GM19395 (cell line): ENCODE results near the gene LDAH.
A peak's percentile ranks its signal among the peaks of the same experiment; 100 is the strongest.
"Not testable (repeated sequence)": the region's sequence is repeated elsewhere in the genome, so short reads cannot be mapped to it uniquely, and the experiment has no call there.

Experiments
- ATAC-seq: cut with Tn5 transposase; IDR thresholded peaks from one replicate; pipeline ENCODE4 v1.9.1; 2021; ENCODE audit warnings: mild to moderate bottlenecking, moderate library complexity; ENCODE audit not compliant: unreplicated experiment

The LDAH gene

DNA sequence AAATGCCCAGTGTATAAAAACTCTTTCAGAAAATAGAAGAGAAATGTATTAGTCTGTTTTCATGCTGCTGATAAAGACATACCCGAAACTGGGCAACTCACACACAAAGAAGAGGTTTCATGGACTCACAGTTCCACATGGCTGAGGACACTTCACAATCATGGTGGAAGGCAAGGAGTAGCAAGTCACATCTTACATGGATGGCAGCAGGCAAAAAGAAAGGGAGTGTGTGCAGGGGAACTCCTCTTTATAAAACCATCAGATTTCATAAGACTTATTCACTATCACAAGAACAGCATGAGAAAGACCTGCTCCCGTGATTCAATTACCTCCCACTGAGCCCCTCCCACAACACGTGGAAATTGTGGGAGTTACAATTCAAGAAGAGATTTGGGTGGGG is 29.0 kb downstream of the LDAH start:
- ATAC-seq, result not testable (repeated sequence)

DNA sequence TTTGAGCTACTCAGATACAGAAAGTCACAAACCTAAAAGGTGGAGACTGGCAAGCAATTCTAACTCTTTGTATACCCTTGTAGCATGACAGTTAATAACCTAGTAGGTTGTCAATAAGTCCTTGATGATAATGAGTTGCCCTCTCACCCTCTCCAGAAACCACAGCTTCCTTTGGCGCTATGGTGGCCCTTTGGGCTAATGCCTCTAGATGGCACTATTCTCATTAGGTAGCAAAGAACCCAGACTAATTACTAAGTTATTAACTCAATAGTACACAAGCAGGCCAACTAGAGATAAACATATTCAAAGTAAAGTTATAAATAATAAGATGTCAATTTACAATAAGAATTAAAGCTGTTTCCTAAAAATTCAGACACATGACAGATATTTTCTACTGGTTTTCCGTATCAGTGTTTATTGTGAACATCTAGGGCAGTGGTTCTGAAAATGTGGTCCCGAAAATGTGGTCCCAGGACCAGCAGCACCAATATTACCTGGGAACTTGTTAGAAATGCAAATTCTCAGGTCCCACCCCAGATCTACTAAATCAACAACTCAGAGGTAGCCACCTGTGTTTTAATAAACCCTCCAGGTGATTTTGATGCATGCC is 41.1 kb downstream of the LDAH start:
- peak; percentile 86 for ATAC-seq

DNA sequence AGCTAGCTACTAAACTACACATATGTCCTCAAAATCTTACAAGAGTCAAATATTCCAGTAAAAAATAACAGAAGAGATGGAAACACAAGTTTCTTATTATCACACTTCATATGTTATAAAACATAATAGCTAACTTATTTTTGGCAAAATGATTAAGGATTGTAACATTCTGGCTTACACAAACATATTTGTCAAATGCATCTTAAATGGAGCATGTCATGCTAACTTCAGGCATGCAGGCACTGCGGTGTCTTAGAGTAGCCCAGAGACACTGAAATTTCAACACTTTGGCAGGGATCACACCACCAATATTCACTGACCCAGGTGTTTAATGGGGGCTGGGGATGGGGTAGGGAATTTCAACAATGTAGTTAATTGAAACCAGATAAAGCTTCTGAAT is 51.6 kb downstream of the LDAH start:
- no peak for ATAC-seq

DNA sequence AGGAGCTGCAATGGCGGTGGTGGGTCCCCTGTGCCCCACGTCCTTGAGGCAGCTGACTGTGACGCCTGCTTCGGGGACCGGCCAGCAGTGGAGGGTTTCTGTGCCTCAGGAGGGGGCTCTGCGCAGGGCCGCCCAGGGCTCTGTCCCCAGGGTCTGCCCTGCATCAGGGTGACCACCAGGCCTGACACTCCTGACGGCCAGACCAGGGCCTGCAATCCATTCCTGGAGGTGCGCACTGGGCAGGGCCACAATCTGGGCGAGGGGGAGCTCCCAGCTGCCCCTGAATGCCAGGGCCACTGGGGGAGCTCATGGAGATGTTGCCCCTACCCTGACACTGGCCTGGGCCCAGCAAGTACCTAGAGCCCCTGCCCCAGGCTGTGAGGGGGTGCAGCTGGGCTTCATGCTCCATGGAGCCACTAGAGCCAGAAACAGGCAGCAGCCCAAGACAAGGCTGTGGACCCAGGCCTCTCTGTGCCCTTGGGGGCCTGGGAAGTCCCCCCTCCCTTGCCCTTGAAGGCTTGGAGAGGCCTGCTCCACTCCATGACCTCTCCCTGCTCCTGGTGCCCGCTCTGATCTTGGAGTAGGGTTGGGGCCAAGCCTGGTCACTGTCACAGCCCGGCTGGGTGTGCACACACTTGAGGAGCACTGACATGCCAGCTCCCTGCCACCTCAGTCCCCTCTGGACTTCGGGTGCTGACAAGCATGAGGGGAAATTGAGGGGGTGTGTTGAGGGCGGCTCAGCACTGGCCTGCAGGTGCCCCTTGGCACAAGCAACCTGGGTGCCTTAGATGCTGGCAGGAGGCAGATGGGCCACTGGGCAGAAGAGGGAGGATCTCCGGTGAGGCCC is 55.9 kb downstream of the LDAH start:
- ATAC-seq, result no peak

DNA sequence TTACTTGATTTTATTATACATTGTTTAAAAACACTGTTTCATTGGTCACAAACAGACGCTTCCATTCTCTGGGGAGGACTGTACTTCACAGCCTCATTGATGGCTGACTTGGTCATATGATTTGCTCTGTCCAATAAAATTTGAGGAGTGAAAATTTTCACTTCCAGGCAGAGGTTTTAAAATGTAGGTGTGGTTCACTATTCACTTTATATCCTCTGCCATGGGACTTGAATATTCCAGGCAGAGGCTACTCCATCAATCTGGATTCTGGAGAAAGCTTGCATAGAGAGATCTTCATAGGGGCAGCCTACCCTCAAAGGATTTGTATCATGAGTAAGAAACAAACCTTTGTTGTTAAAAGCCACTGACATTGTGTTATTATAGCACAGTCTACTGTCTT is 56.7 kb downstream of the LDAH start:
- no peak for ATAC-seq

DNA sequence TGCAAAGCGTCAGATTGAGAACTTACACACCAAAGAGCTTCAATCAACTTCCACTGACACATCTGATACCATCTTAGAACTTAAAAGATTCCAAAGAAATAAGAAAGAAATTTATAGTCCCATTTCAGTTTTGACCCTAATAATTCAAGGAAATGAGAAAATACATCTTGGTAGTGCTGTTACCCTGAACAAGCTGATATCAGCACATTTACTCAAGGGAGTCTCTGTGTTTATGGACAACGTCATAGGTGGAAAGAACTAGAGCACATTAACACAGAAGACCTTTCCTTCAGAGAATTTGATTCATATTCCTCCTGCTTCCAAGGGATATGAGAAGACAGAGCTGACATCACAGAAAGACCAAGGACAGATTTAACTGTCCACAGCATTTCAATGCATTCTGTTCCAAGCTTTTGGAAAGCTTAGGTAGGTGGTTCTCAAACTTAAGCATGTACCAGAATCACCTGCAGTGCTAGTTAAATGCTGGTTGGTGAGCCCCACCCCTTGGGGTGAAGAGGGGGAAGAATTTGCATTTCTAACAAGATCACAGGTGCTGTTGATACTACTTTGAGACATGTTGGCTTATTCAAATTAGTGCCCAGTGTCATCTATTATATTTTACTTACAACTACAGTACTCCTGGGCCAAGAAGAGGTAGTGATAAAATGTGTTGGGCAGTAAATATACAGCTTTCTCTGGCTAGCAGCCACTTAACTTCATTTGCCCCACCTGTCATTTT is 59.8 kb downstream of the LDAH start:
- no peak for ATAC-seq

DNA sequence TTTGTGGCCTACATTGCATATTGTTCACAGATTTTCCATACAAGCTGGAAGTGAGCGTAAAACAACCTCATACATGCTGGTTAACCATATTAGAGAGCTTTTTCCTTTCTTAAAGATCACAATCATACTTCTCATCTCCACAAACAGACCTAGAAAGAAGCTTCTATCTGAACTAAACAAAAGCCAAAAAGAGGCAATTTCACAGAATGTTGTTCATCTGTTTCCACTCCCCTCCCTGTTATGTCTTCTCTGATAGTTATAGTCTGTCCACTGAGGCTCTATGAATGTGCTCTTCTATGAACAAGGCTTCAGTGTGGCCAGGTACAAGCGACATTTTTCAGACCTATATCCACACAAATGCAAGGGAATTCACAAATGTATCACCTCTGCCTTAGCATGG is 63.4 kb downstream of the LDAH start:
- ATAC-seq, result no peak

DNA sequence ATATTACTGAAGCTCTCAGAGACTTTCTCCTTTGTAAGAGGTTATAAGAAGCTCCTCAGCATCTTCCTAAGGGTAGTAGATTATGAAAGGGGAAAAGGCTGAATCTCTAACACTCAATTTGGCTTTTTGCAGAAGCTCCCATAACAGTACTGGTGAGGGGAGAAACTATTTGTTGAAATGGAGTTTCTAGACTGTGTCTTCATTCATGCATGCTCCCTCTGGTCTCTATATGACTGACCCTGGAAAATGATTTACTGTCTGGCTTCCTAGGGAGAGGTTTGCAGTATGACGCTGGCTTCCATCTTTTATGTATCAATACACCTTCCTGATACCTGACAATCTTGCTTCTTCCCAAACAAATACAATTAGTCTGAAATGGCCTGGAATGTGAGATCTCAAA is 63.9 kb downstream of the LDAH start:
- ATAC-seq, result peak; percentile 93

DNA sequence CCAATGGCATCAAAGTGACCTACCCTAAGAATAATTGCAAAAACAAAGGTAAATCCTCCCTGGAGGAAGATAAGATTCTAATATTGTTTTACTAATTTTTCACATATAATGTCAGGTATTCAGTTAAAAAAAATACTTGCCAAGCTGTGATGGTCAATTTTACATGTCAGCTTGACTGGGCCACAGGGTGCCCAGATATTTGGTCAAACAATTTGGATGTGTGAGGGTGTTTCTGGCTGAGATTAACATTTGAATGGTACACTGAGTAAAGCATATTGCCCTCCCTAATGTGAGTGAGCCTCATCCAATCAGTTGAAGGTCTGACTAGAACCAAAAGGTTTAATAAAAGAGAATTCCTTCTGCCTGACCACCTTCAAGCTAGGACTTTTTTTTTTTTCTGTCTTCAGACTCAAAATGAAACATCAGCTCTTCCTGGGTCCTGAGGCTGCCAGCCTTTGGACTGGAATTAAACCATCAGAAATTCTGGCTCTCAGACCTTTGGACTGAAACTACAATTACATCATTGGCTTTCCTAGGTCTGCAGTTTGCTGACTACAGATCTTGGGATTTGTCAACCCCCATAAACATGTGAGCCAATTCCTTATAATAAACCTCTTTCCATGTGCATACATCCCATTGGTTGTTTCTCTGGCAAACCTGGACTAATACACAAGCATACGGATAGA is 65.4 kb downstream of the LDAH start:
- ATAC-seq, result no peak

DNA sequence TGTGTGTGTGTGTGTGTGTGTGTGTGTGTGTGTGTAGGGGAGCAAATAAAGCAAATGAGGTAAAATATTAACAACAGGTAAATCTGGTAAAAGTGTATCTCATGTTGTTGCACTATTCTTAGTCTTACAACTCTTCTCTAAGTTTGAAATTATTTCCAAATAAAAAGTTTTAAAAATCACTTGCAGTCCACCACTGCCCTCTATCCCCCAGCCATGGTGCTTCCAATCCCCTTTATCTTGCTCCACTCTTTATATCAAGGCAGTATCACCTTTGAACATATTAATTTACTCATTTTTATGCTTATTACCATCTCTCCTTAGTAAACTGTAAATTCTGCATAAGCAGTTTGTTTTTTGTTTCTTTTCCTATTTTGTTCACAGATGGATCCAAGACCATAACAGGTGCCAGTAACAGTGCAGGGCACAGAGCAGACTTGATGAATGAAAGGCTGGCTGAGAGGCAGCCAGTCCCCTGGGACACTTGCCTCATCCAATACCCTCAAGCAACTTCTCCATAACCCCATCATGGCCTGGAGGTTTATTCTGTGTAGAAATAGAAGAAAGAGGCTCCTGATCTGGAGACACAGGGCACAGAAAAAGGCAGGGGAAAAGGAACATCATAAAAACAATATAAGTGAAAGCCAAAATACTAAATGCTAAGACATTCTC is 67.6 kb downstream of the LDAH start:
- ATAC-seq, result no peak

DNA sequence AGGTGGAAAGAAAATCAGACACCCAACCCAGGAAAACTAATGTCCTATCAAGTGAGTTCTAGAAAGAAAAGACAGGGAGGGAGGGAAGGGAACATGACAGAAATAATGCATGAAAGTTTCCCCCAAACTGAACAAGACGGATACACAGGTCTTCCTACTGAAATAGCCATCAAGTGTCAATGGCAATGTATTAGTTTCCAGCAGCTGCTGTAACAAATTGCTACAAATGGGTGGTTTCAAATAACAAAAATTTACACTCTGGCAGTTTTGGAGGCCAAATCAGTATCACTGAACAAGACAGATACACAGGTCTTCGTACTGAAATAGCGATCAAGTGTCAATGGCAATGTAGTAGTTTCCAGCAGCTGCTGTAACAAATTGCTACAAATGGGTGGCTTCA is 70.6 kb downstream of the LDAH start:
- no peak for ATAC-seq

DNA sequence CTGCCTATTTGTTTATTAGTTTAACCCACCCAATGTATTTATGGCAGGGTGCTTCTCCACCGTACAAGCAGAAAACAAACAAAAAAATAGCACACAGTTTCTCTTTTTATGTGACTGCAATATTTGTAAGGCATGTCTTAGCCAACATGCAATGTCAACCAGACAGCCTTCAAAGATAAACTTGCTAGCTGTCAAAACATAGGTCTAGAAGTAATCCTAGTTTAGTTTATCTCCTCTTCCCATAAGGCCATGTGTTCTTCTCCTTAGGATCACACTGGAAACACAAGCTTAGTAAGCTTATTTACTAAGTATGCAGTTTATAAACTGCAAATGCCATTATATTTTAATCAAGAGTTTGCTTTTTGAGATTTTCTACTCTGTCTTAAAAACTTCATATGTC is 75.6 kb downstream of the LDAH start:
- ATAC-seq, result no peak

DNA sequence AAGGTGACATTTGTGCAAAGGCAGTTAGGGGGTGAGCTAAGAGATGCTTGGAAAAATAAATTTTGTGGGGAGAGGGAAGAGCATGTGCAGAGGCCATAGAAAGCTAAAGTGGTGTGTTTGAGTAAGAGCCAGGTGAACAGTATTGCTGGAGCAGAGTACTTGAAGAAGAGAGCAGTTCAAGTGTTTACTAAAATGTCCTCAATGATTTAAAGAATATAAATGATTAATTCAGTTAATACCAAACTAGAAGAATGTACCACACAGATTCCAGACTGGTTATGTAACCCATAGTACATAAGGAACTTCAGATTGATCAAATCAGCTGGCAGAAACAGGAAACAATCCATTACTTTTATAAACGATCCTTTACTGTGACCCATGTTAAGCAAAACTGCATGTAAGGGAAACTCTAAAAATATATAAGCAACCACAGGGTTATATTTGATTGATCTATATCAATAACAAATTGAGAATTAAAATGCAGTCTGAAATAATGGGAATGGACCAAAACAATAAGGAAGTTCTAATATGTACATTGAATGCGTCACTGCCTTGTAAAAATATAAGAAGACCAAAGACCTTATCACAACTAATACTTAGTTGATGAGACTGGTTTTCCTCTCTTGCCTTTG is 76.9 kb downstream of the LDAH start:
- ATAC-seq, result no peak

DNA sequence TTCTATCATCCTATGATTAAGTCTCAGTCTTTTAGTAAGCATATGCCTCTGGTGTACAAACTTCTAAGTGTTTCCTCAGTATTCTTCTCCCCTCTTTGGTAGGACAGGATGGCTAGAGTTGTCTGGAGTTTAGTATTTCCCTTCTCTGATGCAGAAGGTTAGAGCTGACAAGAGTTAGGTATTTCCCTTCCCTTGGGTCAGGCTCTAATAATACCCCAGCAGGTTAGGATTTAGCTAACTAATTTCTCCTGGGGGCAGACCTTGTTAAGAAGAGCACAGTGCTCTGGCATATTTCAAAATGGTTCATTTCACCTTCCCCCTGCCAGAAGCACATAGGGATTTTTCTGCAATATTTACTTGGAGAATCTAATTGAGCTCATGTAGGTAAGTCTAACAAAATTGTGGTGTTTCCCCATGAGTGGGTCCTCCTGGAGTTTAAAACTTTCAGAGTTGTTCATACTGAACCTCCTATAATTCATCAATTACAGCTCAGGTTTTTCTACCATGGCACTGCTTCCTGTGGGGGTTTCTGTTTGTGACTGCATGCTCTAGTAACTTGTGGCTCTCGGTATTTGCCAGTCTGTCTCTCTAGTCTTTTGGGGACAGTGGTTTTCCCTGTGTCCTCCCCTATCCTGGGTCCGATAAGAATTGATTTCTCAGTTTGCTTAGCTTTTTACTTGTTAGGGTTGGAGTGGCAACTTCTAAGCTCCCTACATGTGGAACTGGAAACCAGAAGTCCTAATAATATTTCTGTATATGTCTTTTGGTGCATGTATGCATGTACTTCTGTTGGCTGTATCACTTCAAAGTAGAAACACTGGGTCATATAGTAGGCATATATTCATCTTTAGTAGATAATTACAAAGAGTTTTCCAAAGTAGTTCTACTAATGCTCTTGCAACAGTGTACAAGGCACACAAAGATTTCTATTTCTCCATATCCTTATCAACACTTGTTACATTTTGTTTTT is 78.2 kb downstream of the LDAH start:
- peak; percentile 96 for ATAC-seq

DNA sequence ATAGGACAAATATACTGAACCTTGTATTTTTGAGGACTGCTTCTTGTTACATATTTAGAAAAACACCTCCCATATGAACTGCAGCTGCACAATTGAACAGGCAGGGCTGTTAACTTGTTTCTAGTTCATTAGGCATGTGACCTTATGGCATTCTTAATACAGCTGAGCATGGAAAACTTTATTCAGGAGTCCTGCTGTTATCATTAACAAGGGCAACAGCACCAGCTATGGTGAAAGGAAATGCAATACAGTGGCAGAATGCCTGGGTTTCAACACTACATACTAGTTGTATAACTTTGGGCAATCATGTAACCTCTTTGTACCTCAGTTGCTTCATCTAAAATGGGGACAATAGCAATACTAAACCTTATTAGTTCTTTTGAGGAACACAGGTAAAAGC is 84.1 kb downstream of the LDAH start:
- ATAC-seq, result no peak

DNA sequence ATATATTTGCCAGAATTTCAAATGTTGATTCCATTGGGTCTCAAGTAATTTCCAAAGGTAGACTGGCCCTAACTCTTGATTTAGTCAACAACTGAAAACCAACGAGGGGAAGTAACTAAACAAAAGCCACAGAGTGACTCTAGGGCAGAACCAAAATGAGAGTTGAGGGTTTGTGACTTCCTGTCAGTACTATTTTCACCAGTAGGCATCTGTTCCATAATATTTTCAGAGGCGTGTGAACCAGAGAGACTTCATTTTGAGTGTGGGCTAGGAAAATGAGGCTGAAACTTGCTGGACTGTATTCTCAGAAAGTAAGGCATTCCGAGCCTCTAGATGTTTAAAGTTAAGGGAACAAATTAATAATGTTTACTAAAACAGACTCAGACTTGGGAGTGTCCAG is 85.4 kb downstream of the LDAH start:
- peak; percentile 98 for ATAC-seq

DNA sequence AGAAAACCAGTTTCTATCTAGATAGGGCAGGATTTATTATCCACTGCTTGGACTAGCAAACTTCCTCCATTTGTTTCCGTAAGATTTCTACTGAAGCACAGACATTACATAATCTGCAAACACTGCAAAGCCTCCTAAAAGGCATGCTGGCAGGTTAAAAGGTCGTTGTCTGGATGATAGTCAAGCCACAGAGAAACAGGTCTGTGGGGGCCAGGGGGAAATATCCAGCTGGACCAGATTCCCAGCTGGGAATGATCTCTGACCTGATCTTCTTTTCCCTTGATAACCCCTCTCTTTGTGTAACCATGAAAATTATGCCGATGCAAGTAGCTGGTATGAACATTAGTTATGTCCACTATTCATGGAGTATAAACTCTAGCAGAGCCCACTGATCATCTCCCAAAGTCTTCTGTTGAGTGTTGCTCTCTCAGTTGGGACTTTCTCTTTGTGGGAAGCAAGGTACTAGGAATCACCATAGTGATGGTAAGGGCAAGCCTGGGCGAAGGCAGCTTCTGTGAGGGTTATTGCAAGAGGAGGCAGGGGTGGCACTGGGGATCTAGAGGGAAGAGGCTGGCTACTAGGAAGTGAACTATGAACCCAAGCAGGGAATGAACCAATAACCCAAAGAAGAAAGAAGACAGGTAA is 94.7 kb downstream of the LDAH start:
- no peak for ATAC-seq

DNA sequence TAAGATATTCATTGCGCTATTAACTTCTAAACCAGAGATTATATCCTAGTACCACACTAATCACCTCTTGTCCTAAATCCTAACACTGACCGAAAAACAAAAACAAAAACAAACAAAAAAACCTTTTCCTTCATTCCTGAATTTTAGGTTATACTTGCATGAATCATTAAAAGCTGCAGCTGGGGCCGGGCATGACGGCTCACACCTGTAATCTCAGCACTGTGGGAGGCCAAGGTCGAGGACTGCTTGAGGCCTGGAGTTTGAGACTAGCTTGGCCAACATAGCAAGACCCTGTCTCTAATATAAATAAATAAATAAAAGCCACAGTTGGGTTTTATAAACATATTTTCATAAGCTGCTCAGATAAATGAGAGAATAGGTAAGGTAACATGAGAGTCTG is 96.0 kb downstream of the LDAH start:
- no peak for ATAC-seq

DNA sequence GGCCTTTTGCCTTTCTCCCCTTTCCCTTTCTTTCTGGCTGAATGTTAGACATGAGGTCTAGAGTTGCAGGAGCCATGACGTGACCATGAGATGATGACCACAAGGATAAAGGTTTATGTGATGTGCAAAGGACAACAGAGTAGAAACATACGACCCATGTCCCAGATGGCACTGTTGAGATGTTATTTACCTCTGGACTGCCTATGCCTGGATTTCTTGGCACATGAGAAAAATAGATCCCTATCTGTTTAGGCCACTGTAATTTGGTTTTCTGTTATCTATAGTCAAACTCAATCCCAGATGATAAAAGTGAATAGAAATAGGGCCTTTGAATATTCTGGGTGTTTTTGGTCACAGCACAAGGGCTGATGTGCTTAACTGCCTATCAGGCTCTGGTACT is 97.1 kb downstream of the LDAH start:
- ATAC-seq, result no peak
